Measurements from ENCODE around the gene ADGRE3.
"Not testable (repeated sequence)": the region's sequence is repeated elsewhere in the genome, so short reads cannot be mapped to it uniquely, and the experiment has no call there.

ADGRE3 gene

GRCh38 chr19:14669940-14670339 lies 4.7 kb downstream of the ADGRE3 start:
- DNase-seq, result no peak

DNA sequence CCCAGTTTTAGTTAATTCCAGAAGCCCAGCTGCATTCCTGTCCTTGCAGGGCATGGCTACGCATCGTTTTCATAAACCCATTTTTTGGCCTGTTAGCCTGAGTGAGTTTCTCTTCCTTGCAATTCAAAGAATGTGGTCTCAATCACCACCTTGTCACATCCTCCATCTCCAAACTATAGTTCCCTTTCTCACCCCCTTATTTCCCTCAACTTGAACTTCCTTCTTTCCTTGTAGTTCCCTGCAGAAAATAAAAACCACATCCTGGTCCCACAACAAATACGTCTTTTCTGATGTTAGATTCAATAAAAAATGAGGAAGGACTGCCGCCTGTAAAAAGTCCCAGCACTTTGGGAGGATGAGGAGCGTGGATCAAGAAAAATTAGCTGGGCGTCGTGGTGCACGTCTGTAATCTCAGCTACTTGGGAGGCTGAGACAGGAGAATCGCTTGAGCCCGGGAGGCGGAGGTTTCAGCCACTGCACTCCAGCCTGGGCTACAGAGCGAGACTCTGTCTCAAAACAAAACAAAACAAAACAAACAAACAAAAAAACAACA lies 13.2 kb downstream of the ADGRE3 start:
- DNase-seq, result no peak

- DNase-seq, result no peak
Observed at GRCh38 chr19:14659874-14660489, 14.7 kb downstream of the ADGRE3 start.

GRCh38 chr19:14655726-14656125 lies 18.9 kb downstream of the ADGRE3 start:
- DNase-seq, result no peak

GRCh38 chr19:14654786-14655560 lies 19.7 kb downstream of the ADGRE3 start:
- no peak for DNase-seq

DNA sequence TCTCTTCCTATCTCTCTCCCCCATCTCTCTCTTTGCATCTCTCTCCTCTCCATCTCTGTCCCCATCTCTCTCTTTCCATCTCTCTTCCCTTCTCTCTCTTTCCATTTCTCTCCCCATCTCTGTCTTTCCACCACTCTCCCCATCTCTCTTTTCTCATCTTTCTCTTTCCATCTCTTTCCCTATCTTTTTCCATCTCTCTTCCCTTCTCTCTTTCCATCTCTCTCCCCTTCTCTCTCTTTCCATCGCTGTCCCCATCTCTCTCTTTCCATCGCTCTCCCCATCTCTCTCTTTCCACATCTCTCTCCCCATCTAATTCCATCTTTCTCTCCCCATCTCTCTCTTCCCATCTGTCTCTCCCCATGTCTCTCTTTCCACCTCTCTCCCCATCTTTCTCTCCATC lies 24.5 kb downstream of the ADGRE3 start:
- no peak for DNase-seq

GRCh38 chr19:14649020-14649419 lies 25.6 kb downstream of the ADGRE3 start:
- no peak for DNase-seq

GRCh38 chr19:14648506-14648905 lies 26.1 kb downstream of the ADGRE3 start:
- DNase-seq, result no peak

DNA sequence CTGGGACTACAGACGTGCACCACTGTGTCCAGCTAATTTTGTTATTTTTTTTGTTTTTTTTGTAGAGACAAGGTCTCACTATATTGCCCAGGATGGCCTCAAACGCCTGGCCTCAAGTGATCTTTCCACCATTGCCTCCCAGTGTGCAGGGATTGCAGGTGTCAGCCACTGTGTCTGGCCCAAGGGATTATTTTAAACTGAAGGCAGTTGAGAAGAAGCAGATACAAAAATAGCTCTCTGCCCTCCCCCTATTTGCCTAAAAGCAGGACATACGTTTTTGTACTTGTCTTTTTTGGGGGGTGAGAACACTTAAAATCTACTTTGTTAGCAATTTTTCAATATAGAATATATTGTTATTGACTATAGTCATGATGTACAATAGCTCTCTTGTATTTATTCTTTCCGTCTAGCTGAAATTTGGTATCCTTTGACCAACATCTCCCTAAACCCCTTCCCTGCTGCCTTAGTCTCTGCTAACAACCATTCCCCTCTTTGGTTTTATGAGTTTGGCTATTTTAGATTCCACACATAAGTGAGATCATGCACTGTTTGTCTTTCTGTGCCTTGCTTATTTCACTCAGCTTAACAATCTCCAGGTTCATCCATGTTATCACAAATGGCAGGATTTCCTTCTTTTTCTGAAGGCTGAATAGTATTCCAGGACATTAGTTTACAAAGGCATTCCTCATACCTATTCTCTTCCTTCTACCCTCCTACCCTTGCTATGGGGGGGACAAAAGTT lies 34.9 kb downstream of the ADGRE3 start:
- no peak for DNase-seq

DNA sequence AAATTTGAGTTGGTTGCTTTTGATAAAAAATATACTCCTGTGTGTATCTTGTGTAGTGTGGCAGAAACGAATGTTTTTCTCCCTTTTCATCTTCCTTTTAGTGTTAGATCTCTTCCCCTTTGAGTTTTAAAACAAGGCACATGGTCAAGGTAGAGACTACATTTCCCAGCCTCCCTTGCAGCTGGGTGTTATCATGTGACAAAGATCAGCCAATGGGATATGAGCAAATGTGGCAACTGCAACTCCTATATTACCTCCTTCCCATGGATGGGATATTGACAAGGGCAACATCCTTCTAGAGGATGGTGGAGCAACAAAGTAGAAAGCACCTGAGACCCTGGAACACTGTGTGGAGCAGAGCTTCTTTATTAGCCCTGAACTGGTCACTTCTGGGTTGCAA lies 42.4 kb downstream of the ADGRE3 start:
- no peak for DNase-seq

DNA sequence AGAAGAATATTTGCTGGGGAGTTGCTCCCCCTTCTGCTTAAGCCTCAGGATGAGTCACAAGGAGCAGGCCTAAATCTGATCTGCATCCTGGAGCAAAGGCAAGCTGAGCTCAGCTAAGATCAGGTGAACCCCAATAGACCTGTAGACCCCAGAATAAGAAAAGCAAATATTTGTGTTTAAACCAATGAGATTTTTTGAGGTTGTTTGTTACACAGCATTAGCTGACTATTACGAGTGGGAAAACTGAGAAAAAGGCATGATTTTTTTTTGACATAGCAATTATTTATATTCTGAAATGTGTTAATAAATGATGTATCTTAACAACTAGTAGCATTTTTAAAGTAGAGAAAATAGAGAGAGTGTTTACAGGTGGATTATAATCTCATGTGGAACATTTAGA lies 45.1 kb downstream of the ADGRE3 start:
- DNase-seq, result no peak

DNA sequence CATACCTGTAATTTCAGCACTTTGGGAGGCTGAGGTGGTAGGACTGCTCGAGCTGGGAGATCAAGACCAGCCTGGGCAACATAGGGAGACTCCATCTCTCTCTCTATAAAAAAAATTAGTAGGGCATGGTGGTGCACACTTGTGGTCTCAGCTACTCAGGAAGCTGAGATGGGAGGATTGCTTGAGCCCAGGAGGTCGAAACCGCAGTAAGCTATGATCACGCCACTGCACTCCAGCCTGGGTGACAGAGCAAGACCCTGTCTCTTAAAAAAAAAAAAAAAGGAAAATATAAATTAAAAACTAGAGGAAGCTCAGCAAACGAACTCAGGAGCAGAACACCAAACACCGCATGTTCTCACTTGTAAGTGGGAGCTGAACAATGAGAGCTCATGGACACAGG lies 50.2 kb downstream of the ADGRE3 start:
- not testable (repeated sequence) for DNase-seq

DNA sequence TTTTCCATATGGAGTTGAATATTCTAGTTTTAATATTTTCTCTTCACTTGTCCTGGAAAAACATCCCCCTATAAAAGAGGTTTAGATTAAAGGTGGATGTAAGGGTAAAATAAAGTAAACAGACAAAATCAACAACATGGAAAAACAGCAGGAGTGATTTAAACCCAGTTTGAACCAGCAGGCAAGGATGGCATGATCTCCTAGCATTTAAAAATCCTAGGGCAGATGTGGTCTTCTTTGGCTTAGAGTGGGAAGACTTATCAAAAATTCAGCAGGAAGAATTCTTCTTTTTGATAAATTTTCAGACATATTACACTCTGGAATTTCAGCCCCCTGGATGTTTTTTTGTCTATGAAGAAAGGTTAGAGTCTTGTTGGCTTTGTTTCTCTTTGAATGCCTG lies 55.2 kb downstream of the ADGRE3 start:
- no peak for DNase-seq

- no peak for DNase-seq
Observed at GRCh38 chr19:14616407-14616806, 58.2 kb downstream of the ADGRE3 start.

GRCh38 chr19:14615623-14616022 lies 59.0 kb downstream of the ADGRE3 start:
- no peak for DNase-seq

GRCh38 chr19:14614099-14614412 lies 60.6 kb downstream of the ADGRE3 start:
- no peak for DNase-seq

DNA sequence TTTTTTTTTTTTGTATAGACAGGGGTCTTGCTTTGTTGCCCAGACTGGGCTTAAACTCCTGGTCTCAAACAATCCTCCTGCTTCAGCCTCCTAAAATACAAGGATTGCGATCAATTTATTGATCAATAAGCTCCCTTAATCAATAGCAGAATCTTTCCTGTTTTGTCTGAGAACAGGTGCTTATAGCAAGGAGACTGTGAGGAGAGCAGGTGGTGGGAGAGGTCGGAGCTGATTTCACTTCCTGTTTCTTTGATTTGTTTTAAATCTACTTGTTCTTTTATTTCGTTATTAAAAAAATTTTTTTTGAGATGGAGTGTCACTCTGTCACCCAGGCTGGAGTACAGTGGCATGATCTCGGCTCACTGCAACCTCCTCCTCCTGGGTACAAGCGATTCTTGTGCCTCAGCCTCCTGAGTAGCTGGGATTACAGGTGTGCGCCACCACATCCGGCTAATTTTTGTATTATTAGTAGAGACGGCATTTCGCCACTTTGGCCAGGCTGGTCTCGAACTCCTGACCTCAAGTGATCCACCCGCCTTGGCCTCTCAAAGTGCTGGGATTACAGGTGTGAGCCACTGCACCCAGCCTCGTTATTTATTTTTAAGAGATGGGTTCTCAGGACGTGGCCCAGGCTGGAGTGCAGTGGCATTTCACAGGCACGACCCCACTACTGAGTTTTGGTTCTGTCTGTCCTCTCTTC lies 61.1 kb downstream of the ADGRE3 start:
- DNase-seq, result not testable (repeated sequence)

DNA sequence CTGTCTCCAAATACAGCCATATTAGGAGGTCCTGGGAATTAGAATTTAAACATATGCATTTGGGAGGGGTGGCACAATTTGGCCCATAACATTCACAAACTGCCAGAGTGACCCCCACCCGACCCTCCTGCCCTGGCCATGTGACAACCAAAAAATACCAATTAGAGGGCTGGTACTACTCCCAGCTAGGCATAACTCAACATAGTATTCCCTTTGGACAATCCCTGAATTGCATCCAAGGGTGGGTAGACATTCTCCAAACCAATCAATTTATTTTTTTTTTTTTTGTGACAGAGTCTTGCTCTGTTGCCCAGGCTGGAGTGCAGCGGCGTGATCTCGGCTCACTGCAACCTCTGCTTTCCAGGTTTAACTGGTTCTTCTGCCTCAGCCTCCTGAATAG lies 62.0 kb downstream of the ADGRE3 start:
- no peak for DNase-seq

GRCh38 chr19:14612242-14612641 lies 62.4 kb downstream of the ADGRE3 start:
- DNase-seq, result not testable (repeated sequence)

- DNase-seq, result no peak
Observed at GRCh38 chr19:14611051-14611450, 63.6 kb downstream of the ADGRE3 start.

- DNase-seq, result no peak
Observed at GRCh38 chr19:14606627-14607026, 68.0 kb downstream of the ADGRE3 start.

GRCh38 chr19:14603990-14604387 lies 70.7 kb downstream of the ADGRE3 start:
- DNase-seq, result no peak

DNA sequence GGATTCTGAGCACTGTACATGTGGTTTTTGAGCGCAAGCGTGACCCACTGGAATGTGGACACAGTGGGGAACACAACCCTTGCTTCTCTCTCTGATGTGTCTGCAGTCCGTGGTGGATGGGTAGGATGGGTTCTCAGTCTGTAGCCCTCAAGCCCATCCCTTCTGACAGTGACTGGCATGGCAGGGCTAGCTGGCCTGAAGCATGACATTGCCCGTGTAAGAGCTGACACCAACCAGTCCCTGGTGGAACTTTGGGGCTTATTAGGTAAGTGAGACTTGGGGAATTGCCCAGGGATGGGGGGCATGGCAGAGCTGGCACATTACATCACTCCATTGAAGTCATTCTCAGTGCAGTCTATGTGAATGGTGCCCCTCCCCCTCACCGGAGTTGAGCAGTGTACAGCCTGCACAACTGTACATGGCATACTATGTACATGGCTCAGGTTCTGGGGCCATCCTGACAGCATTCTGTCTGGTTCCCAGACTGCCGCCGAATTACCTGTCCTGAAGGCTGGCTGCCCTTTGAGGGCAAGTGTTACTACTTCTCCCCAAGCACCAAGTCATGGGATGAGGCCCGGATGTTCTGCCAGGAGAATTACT lies 75.0 kb downstream of the ADGRE3 start:
- DNase-seq, result no peak
